ENCODE data around the gene CAMK2D.

DNA sequence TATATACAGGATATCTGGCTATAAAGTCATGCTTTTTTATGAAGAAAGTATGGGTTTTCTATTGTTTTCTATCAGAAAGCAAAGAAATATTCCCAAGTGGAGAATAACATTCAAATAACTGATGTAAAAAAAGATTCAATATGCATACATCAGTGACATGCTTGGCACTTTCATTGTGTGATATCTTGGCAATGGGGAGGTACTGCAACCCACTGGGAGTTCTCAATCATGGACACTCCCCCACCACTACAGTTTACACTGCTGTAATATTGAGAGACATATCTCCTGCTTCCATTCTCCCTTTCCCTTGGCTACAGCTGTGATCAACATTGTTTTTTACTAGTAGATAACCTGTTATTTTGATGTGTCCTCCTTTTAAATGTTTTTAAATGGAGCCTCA, 257.8 kb downstream of the CAMK2D start:
- TF ChIP-seq CTCF (IDR thresholded peaks at IDR 0.05), result no peak
- no peak for TF ChIP-seq POLR2A (IDR thresholded peaks at IDR 0.05)
- TF ChIP-seq POLR2AphosphoS5 (IDR thresholded peaks at IDR 0.05), result no peak

Measured in sigmoid colon (tissue), 4 donors.